GM13976 (cell line): ENCODE results near the gene CCDC169.

Experiments
- DNase-seq: peaks from one replicate; pipeline ENCODE4 v3.0.0; 2012; ENCODE audit warnings: low spot score
- in situ Hi-C: fragments of 300-500 bp; cut with MboI; formaldehyde crosslinking; loops from one replicate; pipeline ENCODE4 v1.12.0; 2022; ENCODE audit warnings: low sequenced_read_pairs, mixed read lengths, inconsistent platforms; ENCODE audit not compliant: unreplicated experiment
- TF ChIP-seq, protein P1 (sequence below): IDR thresholded peaks from 2 replicates; pipeline ENCODE4 v1.5.1; 2012; ENCODE audit warnings: borderline replicate concordance, mild to moderate bottlenecking; ENCODE audit not compliant: insufficient read depth; ENCODE audit errors: extremely low read depth, missing control alignments, control extremely low read depth

The CCDC169 gene

GRCh38 chr13:36261011-36261410 is 36.6 kb downstream of the CCDC169 start:
- no peak for DNase-seq
- TF ChIP-seq, protein P1, sequence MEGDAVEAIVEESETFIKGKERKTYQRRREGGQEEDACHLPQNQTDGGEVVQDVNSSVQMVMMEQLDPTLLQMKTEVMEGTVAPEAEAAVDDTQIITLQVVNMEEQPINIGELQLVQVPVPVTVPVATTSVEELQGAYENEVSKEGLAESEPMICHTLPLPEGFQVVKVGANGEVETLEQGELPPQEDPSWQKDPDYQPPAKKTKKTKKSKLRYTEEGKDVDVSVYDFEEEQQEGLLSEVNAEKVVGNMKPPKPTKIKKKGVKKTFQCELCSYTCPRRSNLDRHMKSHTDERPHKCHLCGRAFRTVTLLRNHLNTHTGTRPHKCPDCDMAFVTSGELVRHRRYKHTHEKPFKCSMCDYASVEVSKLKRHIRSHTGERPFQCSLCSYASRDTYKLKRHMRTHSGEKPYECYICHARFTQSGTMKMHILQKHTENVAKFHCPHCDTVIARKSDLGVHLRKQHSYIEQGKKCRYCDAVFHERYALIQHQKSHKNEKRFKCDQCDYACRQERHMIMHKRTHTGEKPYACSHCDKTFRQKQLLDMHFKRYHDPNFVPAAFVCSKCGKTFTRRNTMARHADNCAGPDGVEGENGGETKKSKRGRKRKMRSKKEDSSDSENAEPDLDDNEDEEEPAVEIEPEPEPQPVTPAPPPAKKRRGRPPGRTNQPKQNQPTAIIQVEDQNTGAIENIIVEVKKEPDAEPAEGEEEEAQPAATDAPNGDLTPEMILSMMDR = no peak
- in situ Hi-C loops = no loop called here

GRCh38 chr13:36259361-36260137 is 38.1 kb downstream of the CCDC169 start:
- DNase-seq = no peak
- in situ Hi-C loops = no loop called here
- TF ChIP-seq, protein P1 = no peak

DNA sequence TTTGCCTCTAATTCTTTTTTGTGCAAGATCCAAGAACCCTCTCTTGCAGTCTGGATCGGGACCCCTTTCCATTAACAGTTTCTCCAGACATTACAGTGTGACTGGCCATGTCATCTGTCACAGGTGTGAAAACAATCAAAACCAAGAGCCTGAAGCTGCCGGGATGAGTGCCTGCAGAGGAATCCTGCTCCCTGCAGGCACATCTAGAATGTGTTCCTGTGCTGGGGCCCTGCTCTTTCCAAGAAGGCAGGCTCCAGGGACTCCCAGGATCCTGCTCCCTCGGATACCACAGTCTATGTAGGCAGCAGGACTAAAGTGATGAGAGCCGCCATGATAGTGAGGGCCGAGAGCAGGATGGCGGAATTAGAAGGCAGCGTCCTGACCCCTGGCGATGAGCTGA is 38.8 kb downstream of the CCDC169 start:
- DNase-seq = no peak
- in situ Hi-C loops = no loop called here
- TF ChIP-seq, protein P1 = no peak

DNA sequence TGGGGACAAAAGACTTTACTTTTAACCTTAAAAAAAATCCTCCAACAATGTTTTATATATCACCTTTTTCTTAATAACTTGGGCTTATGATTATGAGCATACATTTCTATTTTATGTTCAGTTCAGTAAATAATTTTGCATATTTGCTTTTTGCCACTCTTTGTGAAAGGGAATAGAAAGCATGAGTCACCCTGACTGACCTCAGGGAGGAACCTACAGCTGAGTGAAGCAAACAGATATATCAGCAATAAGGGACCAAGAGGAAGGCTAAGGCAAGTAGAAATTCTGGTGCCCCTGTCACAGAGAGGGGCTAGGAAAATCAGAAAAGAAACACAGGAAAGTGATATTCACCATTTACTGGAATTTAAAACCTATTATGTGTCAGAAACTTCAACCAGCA is 46.1 kb downstream of the CCDC169 start:
- in situ Hi-C loops = no loop called here
- TF ChIP-seq, protein P1 = no peak
- DNase-seq = no peak

- TF ChIP-seq, protein P1 = no peak
- no peak for DNase-seq
- in situ Hi-C loops = no loop called here
Observed at GRCh38 chr13:36251017-36251416, 46.6 kb downstream of the CCDC169 start.

- TF ChIP-seq, protein P1 = no peak
- in situ Hi-C loops = no loop called here
- DNase-seq = no peak
Observed at GRCh38 chr13:36248700-36249099, 48.9 kb downstream of the CCDC169 start.
